Caco-2 (cell line): Measurements from ENCODE around the gene BPIFA1. TPM values are rescaled to one million over a fixed set of nuclear protein-coding genes. Genes with fewer than 3 reads are reported as not detected.

ENCODE experiments used
- BruUV-seq: library from RNA; stranded (reverse); fragments of 400-500 nt; replicated peaks from 2 replicates; lab custom pipeline; 2021; lab: Mats Ljungman, UMichigan
- CTCF ChIA-PET: fragments of 300-600 bp; sonication (Branson Sonifier 250); formaldehyde crosslinking; loops from one replicate; lab custom pipeline; 2022; ENCODE audit warnings: antibody characterized with exemption; lab: Charles Lee
- POLR2A ChIA-PET: fragments of 300-600 bp; sonication (Branson Sonifier 250); formaldehyde crosslinking; loops from one replicate; lab custom pipeline; 2022; ENCODE audit warnings: antibody characterized with exemption; lab: Charles Lee
- DNase-seq, 2 experiments: peaks; one replicate each; pipeline versions ENCODE4 v3.0.0 to v3.0.0-alpha.2; 2020 to 2022
- H3K27me3 ChIP-seq: replicated peaks from 2 replicates; pipeline ENCODE4 v1.6.0; 2011; ENCODE audit warnings: low read length; ENCODE audit not compliant: control insufficient read depth, insufficient read depth
- H3K36me3 ChIP-seq: 2 replicates; pipeline ENCODE4 v1.5.1; 2011; ENCODE audit warnings: low read length; ENCODE audit not compliant: control insufficient read depth, insufficient read depth
- H3K4me1 ChIP-seq: fragments of 250-450 bp; sonication (Bioruptor Pico); 2 replicates; pipeline ENCODE4 v1.5.1; 2020; ENCODE audit warnings: mild to moderate bottlenecking
- H3K4me3 ChIP-seq: 2 replicates; pipeline ENCODE4 v1.5.1; 2011; ENCODE audit warnings: low read depth, mild to moderate bottlenecking, control low read depth, low read length
- H3K9me3 ChIP-seq: fragments of 250-450 bp; sonication (Bioruptor Pico); 2 replicates; pipeline ENCODE4 v1.5.1; 2020; ENCODE audit warnings: mild to moderate bottlenecking, moderate library complexity
- H3K27ac Mint-ChIP-seq: one replicate; pipeline ENCODE4 v1.8.0; 2022; ENCODE audit warnings: mixed read lengths; ENCODE audit not compliant: unreplicated experiment
- H3K27me3 Mint-ChIP-seq: one replicate; pipeline ENCODE4 v1.8.0; 2022; ENCODE audit warnings: mixed read lengths; ENCODE audit not compliant: insufficient read depth, unreplicated experiment
- H3K36me3 Mint-ChIP-seq: one replicate; pipeline ENCODE4 v1.8.0; 2022; ENCODE audit warnings: mild to moderate bottlenecking, mixed read lengths; ENCODE audit not compliant: insufficient read depth, unreplicated experiment
- H3K4me1 Mint-ChIP-seq: one replicate; pipeline ENCODE4 v1.8.0; 2022; ENCODE audit warnings: low read depth, mixed read lengths; ENCODE audit not compliant: unreplicated experiment
- H3K4me3 Mint-ChIP-seq: one replicate; pipeline ENCODE4 v1.8.0; 2022; ENCODE audit warnings: mild to moderate bottlenecking, moderate library complexity, mixed read lengths; ENCODE audit not compliant: unreplicated experiment
- H3K9me3 Mint-ChIP-seq: one replicate; pipeline ENCODE4 v1.8.0; 2022; ENCODE audit warnings: mixed read lengths; ENCODE audit not compliant: unreplicated experiment
- CTCF ChIP-seq, 2 experiments: fragments of 200-600 bp in 1 of 2; IDR thresholded peaks; 1 replicate in 1 of 2; 2 replicates in 1 of 2; pipeline versions ENCODE4 v1.5.1 to v1.8.0; 2011 to 2022; ENCODE audit warnings: antibody characterized with exemption in 1 of 2, control low read depth in 1 of 2, inconsistent platforms in 1 of 2, low read depth in 1 of 2, low read length in 1 of 2, mild to moderate bottlenecking in 1 of 2, moderate library complexity in 1 of 2; ENCODE audit not compliant: insufficient read depth in 1 of 2, severe bottlenecking in 1 of 2, unreplicated experiment in 1 of 2
- intact Hi-C: fragments of 100-400 bp; cut with micrococcal nuclease; formaldehyde crosslinking; loops from one replicate; pipeline ENCODE4 v1.10.0; 2022; ENCODE audit not compliant: unreplicated experiment
- total RNA-seq: library from RNA; stranded (reverse); gene quantifications from 2 replicates; pipeline ENCODE4 v1.2.3, GENCODE V29; 2022

Gene BPIFA1
- total RNA-seq, 1 experiment from 2014 or later: not detected

- H3K4me3 ChIP-seq: no peak overlapping the region
- H3K36me3 ChIP-seq: no peaks in the 10 kb centered on the region
- no peaks in the 10 kb centered on the region for H3K4me1 ChIP-seq
- ChIA-PET POLR2A (no interaction called here), CTCF (interaction anchor here (1.1 to 1.2 kb wide), 2 partner anchors 73 to 173 kb away, joined by 3 to 4 read pairs; no protein-coding TSS in a partner anchor)
- H3K36me3 Mint-ChIP-seq: no peaks in the 10 kb centered on the region
- no peak for DNase-seq
- no peaks in the 10 kb centered on the region for H3K9me3 Mint-ChIP-seq
- BruUV-seq: no TSS peak
- peaks cover 21% of the 10 kb centered on the region for H3K27me3 Mint-ChIP-seq
- intact Hi-C loops: no loop called here
- H3K4me3 Mint-ChIP-seq: no peak overlapping the region
- TF ChIP-seq CTCF (IDR thresholded peaks at IDR 0.05; ENCODE audit: insufficient read depth in 1 of 2, low read depth in 1 of 2, low read length in 1 of 2, severe bottlenecking in 1 of 2, unreplicated experiment in 1 of 2): no peak
- no peaks in the 10 kb centered on the region for H3K27me3 ChIP-seq
- no peak overlapping the region for H3K27ac Mint-ChIP-seq
- H3K9me3 ChIP-seq: no peaks in the 10 kb centered on the region
- no peaks in the 10 kb centered on the region for H3K4me1 Mint-ChIP-seq
Measured at GRCh38 chr20:33284937-33285336, 49.1 kb downstream of the BPIFA1 start.

GRCh38 chr20:33285861-33286495 is 50.2 kb downstream of the BPIFA1 start:
- no peak overlapping the region for H3K4me3 Mint-ChIP-seq
- POLR2A ChIA-PET: no interaction called here
- DNase-seq: no peak

GRCh38 chr20:33287884-33288283 is 52.1 kb downstream of the BPIFA1 start:
- ChIA-PET CTCF (interaction anchor here (0.6 to 1.4 kb wide), 3 partner anchors 9 to 471 kb away, joined by 3 to 6 read pairs (median 5); no protein-coding TSS in a partner anchor), POLR2A (interaction anchor here (0.5 kb wide), 1 partner anchor 468 kb away, joined by 6 read pairs; the partner anchor contains the start of gene MAPRE1)
- Mint-ChIP-seq H3K9me3 (no peaks in the 10 kb centered on the region), H3K4me1 (no peaks in the 10 kb centered on the region), H3K4me3 (no peak overlapping the region), H3K27ac (no peak overlapping the region), H3K27me3 (peaks cover 32% of the 10 kb centered on the region), H3K36me3 (no peaks in the 10 kb centered on the region)
- no TSS peak for BruUV-seq
- H3K4me1 ChIP-seq: no peaks in the 10 kb centered on the region
- DNase-seq: no peak
- no peaks in the 10 kb centered on the region for H3K36me3 ChIP-seq
- no peak overlapping the region for H3K4me3 ChIP-seq
- no peaks in the 10 kb centered on the region for H3K9me3 ChIP-seq
- no peaks in the 10 kb centered on the region for H3K27me3 ChIP-seq
- intact Hi-C loops: no loop called here
- no peak for TF ChIP-seq CTCF (IDR thresholded peaks at IDR 0.05; ENCODE audit: insufficient read depth in 1 of 2, low read depth in 1 of 2, low read length in 1 of 2, severe bottlenecking in 1 of 2, unreplicated experiment in 1 of 2)

More at GRCh38 chr20:33285861-33286495, 50.2 kb downstream of the BPIFA1 start:
- H3K36me3 Mint-ChIP-seq: no peaks in the 10 kb centered on the region
- H3K4me1 ChIP-seq: no peaks in the 10 kb centered on the region
- H3K36me3 ChIP-seq: no peaks in the 10 kb centered on the region
- TF ChIP-seq CTCF (IDR thresholded peaks at IDR 0.05; ENCODE audit: insufficient read depth in 1 of 2, low read depth in 1 of 2, low read length in 1 of 2, severe bottlenecking in 1 of 2, unreplicated experiment in 1 of 2): no peak
- no peaks in the 10 kb centered on the region for H3K9me3 ChIP-seq
- H3K27ac Mint-ChIP-seq: no peak overlapping the region
- intact Hi-C loops: no loop called here
- H3K4me1 Mint-ChIP-seq: no peaks in the 10 kb centered on the region
- H3K9me3 Mint-ChIP-seq: no peaks in the 10 kb centered on the region
- no peaks in the 10 kb centered on the region for H3K27me3 ChIP-seq
- H3K27me3 Mint-ChIP-seq: peaks cover 28% of the 10 kb centered on the region
- no peak overlapping the region for H3K4me3 ChIP-seq
- CTCF ChIA-PET: interaction anchor here (0.7 to 1.2 kb wide), 2 partner anchors 23 to 172 kb away, joined by 3 read pairs; no protein-coding TSS in a partner anchor
- no TSS peak for BruUV-seq
